Activated CD4-positive, alpha-beta T cell treated with anti-CD3 and anti-CD28 coated beads, Interleukin-2, amount 10 ng/mL, durations not matched to agents 7 days and 5 days (primary cell): ENCODE measurements around the gene SYCP2L. TPM values are rescaled to one million over a fixed set of nuclear protein-coding genes. Genes with fewer than 3 reads are reported as not detected.
"Not testable (repeated sequence)": the region's sequence is repeated elsewhere in the genome, so short reads cannot be mapped to it uniquely, and the experiment has no call there.

ENCODE experiments used
- CTCF ChIA-PET: fragments of 350-600 bp; sonication (Branson Sonifier 250); formaldehyde crosslinking; loops from one replicate; lab custom pipeline; 2021; ENCODE audit warnings: antibody characterized with exemption; lab: Charles Lee
- POLR2A ChIA-PET: fragments of 350-600 bp; sonication (Branson Sonifier 250); formaldehyde crosslinking; loops from one replicate; lab custom pipeline; 2021; ENCODE audit warnings: antibody characterized with exemption; lab: Charles Lee
- DNase-seq: peaks from one replicate; pipeline ENCODE4 v3.0.0-alpha.2; 2020
- H3K27ac Mint-ChIP-seq: one replicate; pipeline ENCODE4 v1.8.0; 2021; ENCODE audit warnings: mild to moderate bottlenecking, moderate library complexity, mixed read lengths
- H3K27me3 Mint-ChIP-seq: one replicate; pipeline ENCODE4 v1.8.0; 2021; ENCODE audit warnings: mixed read lengths
- H3K36me3 Mint-ChIP-seq: one replicate; pipeline ENCODE4 v1.8.0; 2021; ENCODE audit warnings: low read depth, mixed read lengths
- H3K4me1 Mint-ChIP-seq: one replicate; pipeline ENCODE4 v1.8.0; 2021; ENCODE audit warnings: mixed read lengths
- H3K4me3 Mint-ChIP-seq: one replicate; pipeline ENCODE4 v1.8.0; 2021; ENCODE audit warnings: mild to moderate bottlenecking, moderate library complexity, mixed read lengths
- H3K9me3 Mint-ChIP-seq: one replicate; pipeline ENCODE4 v1.8.0; 2021; ENCODE audit warnings: mixed read lengths
- total RNA-seq, 2 experiments: library from RNA; stranded (reverse); gene quantifications; one replicate each; pipeline ENCODE4 v1.2.3, GENCODE V29; 2021

SYCP2L gene
- total RNA-seq, 2 experiments from 2014 or later = 0.25 to 0.37 TPM

DNA sequence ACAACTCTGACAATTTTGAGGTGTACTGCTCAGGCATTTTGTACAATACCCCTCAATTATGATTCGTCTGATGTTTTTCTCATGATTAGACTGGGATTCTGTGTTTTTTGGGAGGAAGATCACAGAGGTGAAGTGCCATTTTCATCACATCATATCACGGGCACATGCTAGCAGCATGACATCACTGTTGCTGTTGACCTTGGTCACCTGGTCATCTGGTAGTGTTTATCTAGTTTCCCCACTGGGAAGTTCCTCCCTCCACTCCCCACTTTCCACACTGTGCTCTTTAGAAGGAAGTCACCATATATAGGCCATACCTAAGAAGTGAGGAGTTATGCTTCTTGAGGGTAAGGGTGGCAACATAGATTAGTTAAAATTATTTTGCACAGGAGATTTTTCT, 25.8 kb upstream of the SYCP2L start:
- ChIA-PET CTCF (interaction anchor here (0.6 to 0.9 kb wide), 2 partner anchors 162 to 864 kb away, joined by 3 to 4 read pairs; no protein-coding TSS in a partner anchor), POLR2A (no interaction called here)
- peaks cover 2% of the 10 kb centered on the region for H3K9me3 Mint-ChIP-seq
- no peaks in the 10 kb centered on the region for H3K36me3 Mint-ChIP-seq
- no peak overlapping the region for H3K27ac Mint-ChIP-seq
- no peaks in the 10 kb centered on the region for H3K4me1 Mint-ChIP-seq
- peaks cover 2% of the 10 kb centered on the region for H3K27me3 Mint-ChIP-seq
- no peak overlapping the region for H3K4me3 Mint-ChIP-seq
- DNase-seq = no peak

DNA sequence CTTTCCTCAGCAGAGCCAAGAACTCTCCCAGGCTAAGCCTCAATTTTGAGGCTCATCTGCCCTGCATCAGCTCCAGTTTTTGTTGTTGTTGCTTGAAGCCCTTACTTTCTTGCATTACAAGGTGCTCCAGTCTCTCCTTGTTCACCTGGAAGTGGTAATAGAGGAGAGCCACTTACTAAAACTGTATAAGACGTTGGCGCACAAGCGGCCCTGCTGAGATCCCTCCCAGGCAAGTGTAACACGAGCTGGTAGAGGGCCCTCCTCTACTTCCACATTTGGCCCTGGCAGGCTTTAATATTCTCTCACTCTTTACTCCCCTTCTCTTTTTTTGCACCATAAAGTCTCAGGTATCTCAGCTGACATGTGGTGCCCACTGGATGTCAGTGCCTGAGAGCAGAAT, 24.5 kb upstream of the SYCP2L start:
- no peaks in the 10 kb centered on the region for H3K4me1 Mint-ChIP-seq
- no peaks in the 10 kb centered on the region for H3K36me3 Mint-ChIP-seq
- no peak overlapping the region for H3K4me3 Mint-ChIP-seq
- no peak for DNase-seq
- ChIA-PET CTCF (no interaction called here), POLR2A (interaction anchor here (0.6 kb wide), 1 partner anchor 8 kb away, joined by 3 read pairs; no protein-coding TSS in a partner anchor)
- no peaks in the 10 kb centered on the region for H3K9me3 Mint-ChIP-seq
- H3K27me3 Mint-ChIP-seq = no peaks in the 10 kb centered on the region
- H3K27ac Mint-ChIP-seq = no peak overlapping the region

DNA sequence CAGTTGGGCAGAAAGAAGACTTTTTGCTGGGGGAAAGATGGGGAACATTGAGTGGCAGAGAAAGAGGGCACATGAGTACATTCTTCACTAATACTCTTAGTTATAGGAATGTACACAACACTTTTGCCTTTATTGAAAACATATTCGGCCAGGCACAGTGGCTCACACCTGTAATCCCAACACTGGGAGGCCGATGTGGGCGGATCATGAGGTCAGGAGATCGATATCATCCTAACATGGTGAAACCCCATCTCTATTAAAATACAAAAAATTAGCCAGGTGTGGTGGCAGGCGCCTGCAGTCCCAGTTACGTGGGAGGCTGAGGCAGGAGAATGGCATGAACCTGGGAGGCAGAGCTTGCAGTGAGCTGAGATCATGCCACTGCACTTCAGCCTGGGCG, 23.8 kb upstream of the SYCP2L start:
- H3K9me3 Mint-ChIP-seq, H3K36me3 Mint-ChIP-seq, POLR2A ChIA-PET, DNase-seq, H3K4me1 Mint-ChIP-seq, H3K27me3 Mint-ChIP-seq, CTCF ChIA-PET, H3K27ac Mint-ChIP-seq, H3K4me3 Mint-ChIP-seq: not testable (repeated sequence)

DNA sequence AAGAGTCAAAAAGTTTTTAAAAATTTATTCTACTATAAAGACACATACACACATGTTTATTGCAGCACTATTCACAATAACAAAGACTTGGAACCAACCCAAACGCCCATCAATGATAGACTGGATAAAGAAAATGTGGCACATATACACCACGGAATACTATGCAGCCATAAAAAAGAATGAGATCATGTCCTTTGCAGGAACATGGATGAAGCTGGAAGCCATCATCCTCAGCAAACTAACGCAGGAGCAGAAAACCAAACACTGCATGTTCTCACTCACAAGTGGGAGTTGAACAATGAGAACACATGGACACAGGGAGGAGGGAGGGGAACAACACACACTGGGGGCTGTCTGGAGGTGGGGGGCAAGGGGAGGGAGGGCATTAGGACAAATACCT, 20.1 kb upstream of the SYCP2L start:
- H3K36me3 Mint-ChIP-seq, H3K9me3 Mint-ChIP-seq, H3K27me3 Mint-ChIP-seq, H3K4me3 Mint-ChIP-seq, POLR2A ChIA-PET, H3K4me1 Mint-ChIP-seq, H3K27ac Mint-ChIP-seq, CTCF ChIA-PET, DNase-seq: not testable (repeated sequence)

DNA sequence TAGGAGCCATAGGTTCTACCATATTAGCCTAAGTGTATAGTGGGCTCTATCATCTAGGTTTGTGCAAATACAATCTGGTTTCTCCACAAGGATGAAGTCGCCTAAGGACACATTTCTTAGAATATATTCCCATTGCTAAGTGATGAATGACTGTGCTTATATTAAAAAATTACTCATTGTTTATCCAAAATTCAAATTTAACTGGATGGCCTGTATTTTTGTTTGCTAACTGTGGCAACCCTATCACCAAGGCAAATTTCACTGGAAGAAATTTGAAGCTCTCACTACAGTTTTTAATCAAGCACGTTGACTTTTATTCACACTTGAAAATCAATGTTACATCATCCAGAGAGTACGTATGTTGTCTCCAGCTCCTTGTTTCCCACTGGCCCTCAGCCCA, 18.9 kb upstream of the SYCP2L start:
- no peak for DNase-seq
- ChIA-PET POLR2A (no interaction called here), CTCF (no interaction called here)
- Mint-ChIP-seq H3K27ac (no peak overlapping the region), H3K9me3 (no peaks in the 10 kb centered on the region), H3K4me3 (no peak overlapping the region), H3K4me1 (no peaks in the 10 kb centered on the region), H3K36me3 (no peaks in the 10 kb centered on the region), H3K27me3 (peaks cover 3% of the 10 kb centered on the region)

DNA sequence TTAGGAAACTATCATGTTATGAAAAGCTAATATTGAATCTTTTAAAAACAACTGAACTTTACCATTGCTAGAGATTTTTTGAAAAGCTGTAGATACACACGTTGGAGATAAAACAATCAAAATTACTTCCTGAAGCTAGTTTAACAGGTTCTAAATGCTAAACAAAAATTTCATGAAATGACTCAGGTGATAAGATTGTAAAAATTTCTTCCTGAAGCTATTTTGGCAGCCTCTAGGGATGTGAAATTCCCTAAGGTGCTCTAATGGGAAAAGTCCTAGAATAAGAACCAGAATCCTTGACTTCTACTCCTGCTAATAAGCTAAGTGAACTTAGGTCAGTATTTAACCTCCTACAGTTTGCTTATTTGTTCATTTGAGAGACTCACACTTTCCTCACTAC, 13.5 kb upstream of the SYCP2L start:
- CTCF ChIA-PET = no interaction called here
- Mint-ChIP-seq H3K27ac (no peak overlapping the region), H3K4me3 (no peak overlapping the region), H3K36me3 (no peaks in the 10 kb centered on the region), H3K4me1 (no peaks in the 10 kb centered on the region), H3K9me3 (no peaks in the 10 kb centered on the region), H3K27me3 (peaks cover 15% of the 10 kb centered on the region)
- no peak for DNase-seq
- POLR2A ChIA-PET = no interaction called here

DNA sequence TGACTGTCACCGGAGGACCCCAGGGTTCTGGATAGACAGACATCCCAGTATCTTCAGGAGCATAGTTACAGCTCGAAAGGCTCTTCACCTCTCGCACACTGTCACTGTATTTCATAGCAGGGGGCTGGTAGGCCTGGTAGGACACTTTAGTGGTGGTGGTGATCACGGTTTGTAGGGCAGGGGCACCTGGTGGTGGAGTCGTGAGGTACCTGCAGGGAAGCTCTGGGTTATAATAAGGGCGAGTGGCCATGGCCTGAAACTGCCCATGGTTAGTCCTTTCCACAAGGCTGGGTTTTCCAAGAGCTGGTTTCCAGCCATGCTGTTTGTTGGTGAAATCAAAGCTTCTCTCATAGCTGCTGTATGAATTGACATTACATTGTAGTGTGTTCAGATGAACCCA, 12.6 kb upstream of the SYCP2L start:
- H3K27ac Mint-ChIP-seq = no peak overlapping the region
- no peak for DNase-seq
- CTCF ChIA-PET = no interaction called here
- H3K9me3 Mint-ChIP-seq = no peaks in the 10 kb centered on the region
- no peak overlapping the region for H3K4me3 Mint-ChIP-seq
- no peaks in the 10 kb centered on the region for H3K4me1 Mint-ChIP-seq
- no peaks in the 10 kb centered on the region for H3K36me3 Mint-ChIP-seq
- peaks cover 17% of the 10 kb centered on the region for H3K27me3 Mint-ChIP-seq
- POLR2A ChIA-PET = no interaction called here

DNA sequence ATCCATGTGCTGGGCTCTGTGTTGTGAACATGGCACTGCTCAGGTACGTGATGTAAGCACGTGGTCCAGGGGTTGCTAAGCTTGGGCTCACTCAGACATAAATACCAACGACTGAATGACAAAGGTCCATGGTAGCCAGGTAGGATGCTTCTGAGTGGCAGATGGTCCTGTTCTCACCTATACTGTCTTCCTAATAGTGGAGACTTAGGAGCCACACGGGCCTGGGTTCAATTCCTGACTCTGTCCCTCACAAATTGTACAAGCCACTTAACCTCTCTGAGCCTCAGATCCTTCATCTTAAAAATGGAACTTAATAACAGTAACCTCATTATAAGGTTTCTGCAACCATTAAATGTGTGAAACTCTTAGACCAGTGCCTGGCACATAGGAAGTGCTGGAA, 11.8 kb upstream of the SYCP2L start:
- DNase-seq = no peak
- CTCF ChIA-PET = no interaction called here
- peaks cover 23% of the 10 kb centered on the region for H3K27me3 Mint-ChIP-seq
- H3K4me3 Mint-ChIP-seq = no peak overlapping the region
- no peak overlapping the region for H3K27ac Mint-ChIP-seq
- H3K4me1 Mint-ChIP-seq = no peaks in the 10 kb centered on the region
- no peaks in the 10 kb centered on the region for H3K9me3 Mint-ChIP-seq
- H3K36me3 Mint-ChIP-seq = no peaks in the 10 kb centered on the region
- POLR2A ChIA-PET = no interaction called here

DNA sequence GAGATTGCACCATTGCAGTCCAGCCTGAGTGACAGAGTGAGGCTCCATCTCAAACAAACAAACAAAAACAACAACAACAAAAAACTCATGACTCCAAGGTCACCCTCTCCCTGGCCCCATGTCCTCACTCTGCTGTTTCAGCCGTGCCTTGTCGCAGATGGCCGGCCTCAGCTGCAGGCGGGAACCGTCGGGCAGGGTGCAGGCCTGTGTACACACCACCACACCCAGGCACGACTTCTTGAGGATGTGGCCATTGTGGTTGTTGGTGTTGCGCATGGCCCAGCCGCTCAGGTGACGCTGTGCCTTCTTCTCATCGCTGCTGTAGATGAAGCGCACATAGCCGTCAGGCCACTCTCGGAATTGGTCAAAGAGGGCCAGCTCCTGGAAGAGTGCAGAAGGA, 9.8 kb upstream of the SYCP2L start:
- Mint-ChIP-seq H3K9me3 (no peaks in the 10 kb centered on the region), H3K4me3 (no peak overlapping the region), H3K36me3 (no peaks in the 10 kb centered on the region), H3K27me3 (peaks cover 43% of the 10 kb centered on the region), H3K27ac (no peak overlapping the region), H3K4me1 (peaks cover 2% of the 10 kb centered on the region)
- ChIA-PET CTCF (no interaction called here), POLR2A (no interaction called here)
- no peak for DNase-seq

DNA sequence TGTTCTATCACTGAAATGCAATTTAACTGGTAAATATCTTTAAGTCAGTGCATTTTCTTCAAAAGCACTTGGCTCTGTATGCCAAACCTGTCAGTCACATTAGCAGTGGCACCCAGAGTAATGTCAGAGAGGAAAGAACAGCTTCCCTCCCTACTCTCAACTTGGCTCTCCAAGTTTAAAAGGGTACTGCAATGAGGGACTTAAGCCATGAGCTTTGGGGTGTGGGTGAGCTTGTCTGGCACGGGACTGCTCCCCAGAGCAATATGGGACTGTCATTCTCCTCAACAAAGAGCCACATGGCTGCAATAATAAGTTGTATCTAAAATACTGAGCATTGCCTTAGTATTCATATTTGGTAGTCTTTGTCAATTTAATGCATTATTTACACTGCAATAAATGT, 9.0 kb upstream of the SYCP2L start:
- Mint-ChIP-seq H3K4me1 (peaks cover 4% of the 10 kb centered on the region), H3K36me3 (no peaks in the 10 kb centered on the region), H3K4me3 (no peak overlapping the region), H3K27me3 (peaks cover 50% of the 10 kb centered on the region), H3K27ac (no peak overlapping the region), H3K9me3 (no peaks in the 10 kb centered on the region)
- ChIA-PET POLR2A (no interaction called here), CTCF (no interaction called here)
- DNase-seq = no peak

DNA sequence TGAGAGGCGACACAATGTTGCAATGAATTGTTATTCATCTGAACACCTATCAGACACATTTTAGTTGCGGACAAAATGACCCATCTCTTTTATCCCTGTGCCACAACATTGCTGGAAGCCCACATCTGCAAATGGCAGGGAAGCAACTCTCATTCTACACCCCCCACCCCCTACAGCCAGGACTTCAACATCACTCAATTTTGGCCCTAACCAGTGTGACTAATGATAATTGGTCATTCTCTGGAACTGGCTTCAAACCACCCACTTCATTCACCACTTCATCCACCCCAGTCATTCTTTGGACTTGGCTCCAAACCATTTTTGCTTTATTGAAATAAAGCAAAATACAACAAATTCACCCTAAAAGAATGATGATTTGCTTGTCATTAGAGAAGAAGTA, 6.5 kb upstream of the SYCP2L start:
- no peak overlapping the region for H3K27ac Mint-ChIP-seq
- CTCF ChIA-PET = no interaction called here
- H3K9me3 Mint-ChIP-seq = no peaks in the 10 kb centered on the region
- POLR2A ChIA-PET = no interaction called here
- H3K4me1 Mint-ChIP-seq = peaks cover 6% of the 10 kb centered on the region
- H3K36me3 Mint-ChIP-seq = no peaks in the 10 kb centered on the region
- no peak overlapping the region for H3K4me3 Mint-ChIP-seq
- DNase-seq = no peak
- peaks cover 59% of the 10 kb centered on the region for H3K27me3 Mint-ChIP-seq

DNA sequence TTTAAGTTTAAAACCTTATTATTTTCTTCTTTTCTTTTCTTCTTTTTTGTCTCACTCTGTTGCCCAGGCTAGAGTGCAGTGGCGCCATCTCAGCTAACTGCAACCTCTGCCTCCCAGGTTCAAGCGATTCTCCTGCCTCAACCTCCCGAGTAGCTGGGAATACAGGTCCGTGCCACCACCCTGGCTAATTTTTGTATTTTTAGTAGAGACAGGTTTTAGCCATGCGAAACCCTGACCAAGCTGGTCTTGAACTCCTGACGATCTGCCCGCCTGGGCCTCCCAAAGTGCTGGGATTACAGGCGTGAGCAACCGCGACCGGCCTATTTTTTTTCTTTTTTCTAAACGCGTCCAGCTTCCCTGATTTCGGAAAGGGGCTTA, 4.6 kb upstream of the SYCP2L start:
- not testable (repeated sequence) for H3K9me3 Mint-ChIP-seq, H3K27ac Mint-ChIP-seq

DNA sequence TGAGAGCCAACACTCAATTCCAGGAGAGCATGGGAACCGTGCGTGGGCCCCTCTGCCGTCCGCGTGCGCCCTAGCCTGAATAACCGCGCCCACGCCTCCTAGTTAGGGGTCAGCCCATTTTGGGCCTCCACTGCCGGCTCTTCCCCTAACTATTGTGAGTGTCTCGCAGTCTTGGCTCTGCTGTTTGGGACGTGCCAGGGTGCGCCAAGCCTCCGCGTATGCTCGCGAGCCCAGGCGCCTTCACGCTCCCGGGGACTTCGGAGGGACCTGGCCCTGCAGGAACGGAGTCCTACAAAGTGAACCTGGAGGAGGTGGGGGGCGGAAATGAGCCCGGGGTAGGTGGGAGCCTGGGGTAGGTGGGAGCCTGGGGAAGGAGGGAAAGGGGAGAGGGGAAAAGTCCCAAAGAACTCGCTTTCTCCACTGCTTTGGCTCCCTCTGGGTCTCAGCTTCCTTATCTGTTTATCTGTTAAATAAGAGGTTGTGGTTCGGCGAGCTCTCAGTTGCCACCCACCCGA, 4.1 kb upstream of the SYCP2L start:
- POLR2A ChIA-PET = no interaction called here
- H3K4me3 Mint-ChIP-seq = no peak overlapping the region
- CTCF ChIA-PET = no interaction called here
- H3K4me1 Mint-ChIP-seq = peaks cover 12% of the 10 kb centered on the region
- peaks cover 81% of the 10 kb centered on the region for H3K27me3 Mint-ChIP-seq
- DNase-seq = no peak
- H3K27ac Mint-ChIP-seq = peak overlapping the region; percentile 13
- H3K36me3 Mint-ChIP-seq = no peaks in the 10 kb centered on the region
- H3K9me3 Mint-ChIP-seq = no peaks in the 10 kb centered on the region

More for the DNA sequence above, 4.6 kb upstream of the SYCP2L start:
- H3K4me1 Mint-ChIP-seq, POLR2A ChIA-PET, CTCF ChIA-PET, H3K36me3 Mint-ChIP-seq, DNase-seq, H3K4me3 Mint-ChIP-seq: not testable (repeated sequence)
- H3K27me3 Mint-ChIP-seq = peaks cover 77% of the 10 kb centered on the region
